BJ (cell line): ENCODE data around the gene MRS2. TPM values are rescaled to one million over a fixed set of nuclear protein-coding genes. Genes with fewer than 3 reads are reported as not detected.

Experiments used
- CTCF ChIA-PET: fragments of 350-600 bp; formaldehyde crosslinking; extraction: SDS; loops from one replicate; lab custom pipeline; 2021; ENCODE audit warnings: antibody characterized with exemption, inconsistent platforms; lab: Yijun Ruan, JAX
- POLR2A ChIA-PET: fragments of 300-600 bp; sonication (Branson Sonifier 250); formaldehyde crosslinking; extraction: SDS; loops from one replicate; lab custom pipeline; 2021; ENCODE audit warnings: antibody characterized with exemption; lab: Charles Lee
- DNase-seq: peaks from one replicate; pipeline ENCODE4 v3.0.0-alpha.2; 2011; ENCODE audit warnings: low read depth
- H3K27me3 ChIP-seq: 2 replicates; pipeline ENCODE4 v1.6.0; 2011; ENCODE audit warnings: low read length; ENCODE audit not compliant: control insufficient read depth, insufficient read depth
- H3K36me3 ChIP-seq: 2 replicates; pipeline ENCODE4 v1.5.1; 2011; ENCODE audit warnings: low read length; ENCODE audit not compliant: control insufficient read depth, insufficient read depth
- H3K4me3 ChIP-seq: 2 replicates; pipeline ENCODE4 v1.5.1; 2011; ENCODE audit warnings: low read depth, mild to moderate bottlenecking, control low read depth, low read length
- polyA plus RNA-seq: library from polyadenylated mRNA; depleted of rRNA; stranded (reverse); fragments of >200 nt; gene quantifications from 2 replicates; pipeline ENCODE4 v1.2.3, GENCODE V29; 2011
- TF ChIP-seq, protein P1 (sequence below): IDR thresholded peaks from 2 replicates; pipeline ENCODE4 v1.5.1; 2011; ENCODE audit warnings: low read depth, mild to moderate bottlenecking, control low read depth, inconsistent platforms, low read length, moderate library complexity; ENCODE audit not compliant: insufficient read depth

The MRS2 gene
- polyA plus RNA-seq, 1 experiment, result 6.5 TPM

DNA sequence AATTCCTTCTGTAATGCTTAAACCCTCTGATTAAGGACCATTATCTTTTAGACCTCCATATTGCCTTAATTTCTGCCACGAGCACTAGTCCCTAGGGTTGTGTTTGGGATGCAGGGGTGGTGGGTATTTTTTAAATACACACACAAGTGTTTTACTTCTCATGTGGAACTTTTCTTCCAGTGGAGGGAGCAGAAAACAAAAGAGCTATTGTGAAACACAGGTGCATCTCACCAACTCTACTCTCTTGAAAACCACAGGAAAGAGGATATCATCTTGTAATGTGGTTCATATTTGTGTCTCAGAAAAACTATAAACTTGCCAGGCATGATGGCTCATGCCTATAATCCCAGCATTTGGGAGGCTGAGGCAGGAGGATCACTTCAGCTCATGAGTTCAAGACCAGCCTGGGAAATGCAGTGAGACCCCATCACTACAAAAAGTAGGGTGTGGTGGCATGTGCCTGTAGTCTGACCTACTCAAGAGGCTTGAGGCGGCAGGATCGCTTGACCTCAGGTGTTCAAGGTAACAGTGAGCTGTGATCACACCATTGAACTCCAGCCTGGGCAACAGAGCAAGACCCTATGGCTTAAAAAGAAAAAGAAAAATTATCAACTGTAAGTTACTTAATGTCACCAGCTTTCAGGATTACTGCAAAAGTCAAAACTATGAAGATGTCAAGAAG is 37.3 kb downstream of the MRS2 start:
- no peaks in the 10 kb centered on the region for H3K36me3 ChIP-seq
- ChIA-PET CTCF (interaction anchor here (1.0 to 2.6 kb wide), 2 partner anchors 10 to 55 kb away, joined by 3 to 9 read pairs; partner anchors contain the start of gene ALDH5A1), POLR2A (no interaction called here)
- TF ChIP-seq, protein P1, sequence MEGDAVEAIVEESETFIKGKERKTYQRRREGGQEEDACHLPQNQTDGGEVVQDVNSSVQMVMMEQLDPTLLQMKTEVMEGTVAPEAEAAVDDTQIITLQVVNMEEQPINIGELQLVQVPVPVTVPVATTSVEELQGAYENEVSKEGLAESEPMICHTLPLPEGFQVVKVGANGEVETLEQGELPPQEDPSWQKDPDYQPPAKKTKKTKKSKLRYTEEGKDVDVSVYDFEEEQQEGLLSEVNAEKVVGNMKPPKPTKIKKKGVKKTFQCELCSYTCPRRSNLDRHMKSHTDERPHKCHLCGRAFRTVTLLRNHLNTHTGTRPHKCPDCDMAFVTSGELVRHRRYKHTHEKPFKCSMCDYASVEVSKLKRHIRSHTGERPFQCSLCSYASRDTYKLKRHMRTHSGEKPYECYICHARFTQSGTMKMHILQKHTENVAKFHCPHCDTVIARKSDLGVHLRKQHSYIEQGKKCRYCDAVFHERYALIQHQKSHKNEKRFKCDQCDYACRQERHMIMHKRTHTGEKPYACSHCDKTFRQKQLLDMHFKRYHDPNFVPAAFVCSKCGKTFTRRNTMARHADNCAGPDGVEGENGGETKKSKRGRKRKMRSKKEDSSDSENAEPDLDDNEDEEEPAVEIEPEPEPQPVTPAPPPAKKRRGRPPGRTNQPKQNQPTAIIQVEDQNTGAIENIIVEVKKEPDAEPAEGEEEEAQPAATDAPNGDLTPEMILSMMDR, result no peak
- DNase-seq, result no peak
- H3K27me3 ChIP-seq, result no peaks in the 10 kb centered on the region
- H3K4me3 ChIP-seq, result no peak overlapping the region

DNA sequence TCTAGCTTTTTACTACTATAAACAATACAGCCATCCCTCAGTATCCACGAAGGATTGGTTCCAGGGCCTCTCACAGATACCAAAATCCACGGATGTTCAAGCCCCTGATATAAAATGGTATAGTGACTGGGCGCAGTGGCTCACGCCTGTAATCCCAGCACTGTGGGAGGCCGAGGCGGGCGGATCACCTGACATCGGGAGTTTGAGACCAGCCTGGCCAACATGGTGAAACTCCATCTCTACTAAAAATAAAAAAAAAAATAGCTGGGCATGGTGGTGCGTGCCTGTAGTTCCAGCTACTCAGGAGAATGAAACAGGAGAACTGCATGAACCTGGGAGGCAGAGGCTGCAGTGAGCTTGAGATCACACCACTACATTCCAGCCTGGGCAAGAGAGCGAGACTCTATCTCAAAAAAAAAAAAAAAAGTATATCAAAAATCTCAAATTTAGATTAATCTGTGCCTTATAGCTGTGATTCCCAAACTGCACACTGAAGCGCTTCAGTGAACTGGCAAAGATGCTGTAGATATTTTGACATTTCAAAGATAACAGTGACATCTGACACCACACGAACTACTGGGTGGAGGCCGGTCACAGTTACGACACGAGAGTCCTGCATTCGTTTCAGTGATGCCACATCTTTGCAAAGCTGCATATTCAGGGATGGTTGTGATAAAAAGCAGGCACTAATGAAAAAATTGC is 38.3 kb downstream of the MRS2 start:
- Histone ChIP-seq H3K27me3 (no peaks in the 10 kb centered on the region; the same call in 1 of the 2 replicates), H3K4me3 (no peak overlapping the region), H3K36me3 (no peaks in the 10 kb centered on the region)
- CTCF ChIA-PET, result interaction anchor here (0.6 to 2.6 kb wide), 2 partner anchors 11 to 140 kb away, joined by 3 to 9 read pairs; no protein-coding TSS in a partner anchor
- no peak for DNase-seq
- TF ChIP-seq, protein P1, result no peak
- POLR2A ChIA-PET, result no interaction called here

DNA sequence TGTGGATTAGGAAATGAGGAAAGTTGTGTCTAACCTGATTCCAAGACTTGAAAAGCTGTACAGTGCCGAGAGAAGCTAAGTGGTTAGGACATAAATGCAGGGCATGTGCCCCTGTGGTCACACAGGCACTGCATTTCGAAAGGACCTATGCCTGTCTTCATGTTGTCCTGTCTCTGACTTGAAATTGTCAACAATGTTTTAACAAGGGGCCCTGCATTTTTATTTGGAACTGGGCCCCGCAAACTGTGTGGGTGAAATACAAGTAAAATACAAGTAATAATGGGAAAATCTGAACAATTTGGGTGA is 38.8 kb downstream of the MRS2 start:
- POLR2A ChIA-PET, result no interaction called here
- TF ChIP-seq, protein P1, result no peak
- Histone ChIP-seq H3K27me3 (no peaks in the 10 kb centered on the region; the same call in 1 of the 2 replicates), H3K4me3 (no peak overlapping the region), H3K36me3 (no peaks in the 10 kb centered on the region)
- no peak for DNase-seq
- CTCF ChIA-PET, result interaction anchor here (0.6 to 2.6 kb wide), 2 partner anchors 11 to 140 kb away, joined by 3 to 9 read pairs; no protein-coding TSS in a partner anchor

DNA sequence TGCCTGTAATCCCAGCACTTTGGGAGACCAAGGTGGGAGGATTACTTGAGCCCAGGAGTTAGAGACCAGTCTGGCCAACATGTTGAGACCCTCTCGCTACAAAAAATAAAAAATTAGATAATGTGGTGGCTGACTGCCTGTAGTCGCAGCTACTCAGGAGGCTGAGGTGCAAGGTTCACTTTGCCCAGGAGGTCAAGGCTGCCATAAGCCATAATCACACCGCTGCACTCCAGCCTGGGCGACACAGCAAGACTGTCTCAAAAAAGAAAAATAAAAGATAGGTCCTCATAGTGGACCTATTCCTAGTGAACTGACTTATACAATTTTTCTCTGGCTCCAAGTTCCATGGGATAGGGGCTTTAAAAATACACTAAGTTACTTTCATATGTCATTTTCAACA is 41.9 kb downstream of the MRS2 start:
- Histone ChIP-seq H3K27me3 (no peaks in the 10 kb centered on the region; the same call in 1 of the 2 replicates), H3K36me3 (no peaks in the 10 kb centered on the region), H3K4me3 (no peak overlapping the region)
- CTCF ChIA-PET, result no interaction called here
- DNase-seq, result no peak
- POLR2A ChIA-PET, result no interaction called here
- TF ChIP-seq, protein P1, result no peak

DNA sequence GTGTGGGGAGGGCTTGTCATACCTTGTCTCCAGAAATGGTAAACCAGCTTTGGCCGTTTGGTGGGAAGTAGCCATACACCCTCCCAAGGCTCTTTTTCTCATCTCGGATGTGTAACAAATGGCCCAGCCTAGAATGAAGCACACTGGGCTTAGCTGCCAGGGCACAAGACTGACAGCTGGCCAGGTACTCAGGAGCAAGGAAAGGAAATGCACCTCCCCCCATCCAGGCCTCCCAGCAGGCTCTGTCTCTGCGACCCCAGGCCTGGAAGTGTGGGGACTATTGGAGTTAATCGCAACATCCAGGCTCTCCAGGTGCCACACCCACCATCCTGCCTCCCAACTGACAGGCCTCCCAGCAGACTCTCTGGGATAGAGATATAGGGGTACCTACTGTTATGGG is 43.0 kb downstream of the MRS2 start:
- ChIA-PET CTCF (no interaction called here), POLR2A (no interaction called here)
- Histone ChIP-seq H3K27me3 (no peaks in the 10 kb centered on the region; the same call in 1 of the 2 replicates), H3K4me3 (no peak overlapping the region), H3K36me3 (no peaks in the 10 kb centered on the region)
- no peak for DNase-seq
- TF ChIP-seq, protein P1, result no peak
